D721Med (cell line): ENCODE results near the gene SLC16A12.

Experiments
- DNase-seq: peaks from one replicate; pipeline ENCODE4 v3.0.0; 2011; ENCODE audit warnings: low spot score; ENCODE audit not compliant: insufficient read length
- FAIRE-seq: peaks from 2 replicates; lab custom pipeline; 2011; peaks lifted over from hg19 to GRCh38; lab: Jason Lieb, UNC
- TF ChIP-seq, protein P1 (sequence below): IDR thresholded peaks from 2 replicates; pipeline ENCODE4 v1.5.1; 2012; ENCODE audit warnings: mild to moderate bottlenecking, control low read depth; ENCODE audit not compliant: insufficient read depth; ENCODE audit errors: missing control alignments

The SLC16A12 gene

DNA sequence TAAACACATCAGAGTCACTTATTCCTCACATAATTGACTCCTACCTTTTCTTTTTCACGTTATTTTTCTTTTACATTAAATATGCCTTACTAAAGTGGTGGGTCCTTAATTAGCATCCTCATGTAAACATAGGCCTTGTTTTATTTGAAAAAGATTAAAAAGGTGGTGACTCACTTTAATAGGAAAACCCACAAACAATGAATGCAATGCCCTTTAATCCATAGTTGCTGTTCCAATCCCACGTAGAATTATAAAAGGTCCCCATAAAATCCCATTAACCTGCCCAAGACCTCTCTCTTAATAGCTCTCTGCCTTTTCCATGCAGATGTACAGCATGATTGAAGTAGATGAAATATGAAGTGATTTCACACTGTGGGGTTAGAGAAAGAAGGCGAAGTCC lies 32.2 kb downstream of the SLC16A12 start:
- TF ChIP-seq, protein P1, sequence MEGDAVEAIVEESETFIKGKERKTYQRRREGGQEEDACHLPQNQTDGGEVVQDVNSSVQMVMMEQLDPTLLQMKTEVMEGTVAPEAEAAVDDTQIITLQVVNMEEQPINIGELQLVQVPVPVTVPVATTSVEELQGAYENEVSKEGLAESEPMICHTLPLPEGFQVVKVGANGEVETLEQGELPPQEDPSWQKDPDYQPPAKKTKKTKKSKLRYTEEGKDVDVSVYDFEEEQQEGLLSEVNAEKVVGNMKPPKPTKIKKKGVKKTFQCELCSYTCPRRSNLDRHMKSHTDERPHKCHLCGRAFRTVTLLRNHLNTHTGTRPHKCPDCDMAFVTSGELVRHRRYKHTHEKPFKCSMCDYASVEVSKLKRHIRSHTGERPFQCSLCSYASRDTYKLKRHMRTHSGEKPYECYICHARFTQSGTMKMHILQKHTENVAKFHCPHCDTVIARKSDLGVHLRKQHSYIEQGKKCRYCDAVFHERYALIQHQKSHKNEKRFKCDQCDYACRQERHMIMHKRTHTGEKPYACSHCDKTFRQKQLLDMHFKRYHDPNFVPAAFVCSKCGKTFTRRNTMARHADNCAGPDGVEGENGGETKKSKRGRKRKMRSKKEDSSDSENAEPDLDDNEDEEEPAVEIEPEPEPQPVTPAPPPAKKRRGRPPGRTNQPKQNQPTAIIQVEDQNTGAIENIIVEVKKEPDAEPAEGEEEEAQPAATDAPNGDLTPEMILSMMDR, result no peak
- FAIRE-seq (no peak), DNase-seq (no peak)

DNA sequence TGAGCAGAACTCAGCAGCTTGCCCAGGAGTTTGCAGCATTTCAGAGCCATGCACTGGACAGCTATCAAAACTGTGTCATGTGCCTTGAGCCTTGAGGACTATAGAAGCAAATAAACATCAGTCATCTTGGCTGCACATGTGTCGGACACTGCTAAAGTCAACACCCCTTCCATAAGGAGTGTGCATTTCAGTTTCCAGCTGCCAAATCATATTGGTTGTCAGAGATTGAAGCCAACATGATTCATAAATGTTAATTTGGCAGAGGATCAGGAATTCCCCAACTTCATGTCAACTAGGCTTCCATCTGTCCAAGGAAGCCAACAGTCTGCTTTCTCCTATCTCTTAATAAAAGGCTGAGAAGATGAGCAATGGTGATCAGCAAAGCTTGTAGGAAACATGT lies 32.8 kb downstream of the SLC16A12 start:
- DNase-seq (no peak), FAIRE-seq (no peak)
- TF ChIP-seq, protein P1, result no peak

DNA sequence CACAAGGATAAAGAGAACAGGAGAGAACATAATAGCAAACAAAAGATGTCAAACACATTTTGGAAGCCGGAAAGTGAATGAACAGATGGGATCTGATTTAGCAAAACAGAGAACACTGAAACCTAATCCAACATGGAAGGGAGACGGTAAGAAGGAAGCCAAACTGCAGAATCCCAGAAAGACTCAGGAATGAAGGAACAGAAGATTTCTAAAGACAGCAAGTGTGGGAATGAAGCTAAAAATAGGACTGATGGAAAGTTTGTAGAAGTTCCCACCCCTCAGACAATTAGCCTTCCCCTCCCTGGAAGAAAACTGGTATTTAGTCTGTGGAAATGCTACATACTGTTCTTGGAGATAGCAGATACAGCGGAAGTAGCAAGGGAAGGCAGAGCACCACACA lies 40.8 kb downstream of the SLC16A12 start:
- FAIRE-seq (no peak), DNase-seq (no peak)
- TF ChIP-seq, protein P1, result no peak

DNA sequence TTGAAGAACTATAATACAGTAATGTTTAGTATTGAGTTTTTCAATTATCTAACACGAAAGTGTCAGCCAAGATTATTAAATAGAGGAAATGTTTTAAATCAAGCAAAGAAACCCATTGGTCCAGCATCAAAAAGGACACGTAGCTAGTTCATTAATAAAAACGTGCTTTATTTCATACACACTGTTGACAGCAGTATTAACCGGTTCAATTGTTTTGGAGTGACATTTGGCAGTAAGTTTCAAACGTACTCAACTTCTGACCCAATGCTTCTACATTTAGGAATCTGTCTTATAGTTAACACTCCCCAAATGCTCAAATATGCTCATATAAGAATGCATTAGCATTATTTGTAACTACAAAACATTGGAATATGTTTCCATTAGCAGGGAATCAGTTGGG lies 41.3 kb downstream of the SLC16A12 start:
- FAIRE-seq, result no peak
- TF ChIP-seq, protein P1, result no peak
- no peak for DNase-seq

DNA sequence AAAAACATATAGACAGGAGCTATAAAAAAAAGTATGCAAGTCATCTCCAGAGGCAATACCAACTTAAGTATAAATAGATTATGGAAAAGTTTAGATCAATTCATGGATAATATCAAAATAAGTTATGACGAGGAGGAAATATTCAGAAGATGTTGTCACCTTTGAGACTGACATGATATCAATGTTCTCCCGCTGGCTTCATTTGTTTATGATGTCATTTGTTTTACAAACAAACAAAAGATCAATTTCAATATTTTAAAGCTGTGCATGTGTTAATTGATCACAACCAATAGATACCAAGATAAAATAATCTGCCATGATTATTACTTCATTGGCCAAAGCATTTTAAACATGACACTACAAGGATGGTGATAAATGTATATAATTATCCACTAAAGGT lies 43.5 kb downstream of the SLC16A12 start:
- no peak for DNase-seq
- TF ChIP-seq, protein P1, result no peak
- FAIRE-seq, result no peak

DNA sequence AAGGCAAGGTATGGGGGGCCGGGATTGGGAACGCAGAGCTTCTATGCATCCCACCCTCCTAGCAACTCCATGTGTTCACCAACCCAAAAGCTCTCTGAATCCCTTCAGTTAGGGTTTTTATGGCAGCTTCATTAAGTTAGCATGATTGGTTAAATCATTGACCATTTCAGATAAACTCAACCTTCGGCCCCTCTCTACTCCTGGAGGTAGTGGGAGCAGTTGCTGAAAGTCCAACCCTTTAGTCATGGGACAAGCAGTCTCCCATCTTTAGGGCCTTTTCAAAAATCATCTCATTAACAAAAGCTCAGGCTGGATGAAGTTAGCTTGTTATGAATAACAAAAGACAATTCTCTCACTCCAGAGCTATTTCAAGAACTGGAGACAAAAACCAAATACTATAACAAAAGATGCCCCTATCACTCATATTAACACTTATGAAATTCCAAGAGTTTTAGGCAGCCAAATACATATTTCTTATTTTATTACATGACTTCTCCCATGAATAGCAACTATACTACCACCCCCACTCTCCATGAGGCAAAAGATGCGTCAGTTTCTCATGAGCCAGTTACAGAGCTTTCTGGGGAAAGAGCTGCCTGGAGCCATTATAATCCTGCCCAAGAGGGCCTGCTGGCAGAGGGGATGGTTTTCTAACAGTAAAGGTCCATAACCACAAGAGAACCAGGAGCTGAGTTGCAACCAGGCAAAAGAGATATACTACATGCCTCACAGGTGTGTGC lies 44.6 kb downstream of the SLC16A12 start:
- DNase-seq (no peak), FAIRE-seq (no peak)
- TF ChIP-seq, protein P1, result no peak

DNA sequence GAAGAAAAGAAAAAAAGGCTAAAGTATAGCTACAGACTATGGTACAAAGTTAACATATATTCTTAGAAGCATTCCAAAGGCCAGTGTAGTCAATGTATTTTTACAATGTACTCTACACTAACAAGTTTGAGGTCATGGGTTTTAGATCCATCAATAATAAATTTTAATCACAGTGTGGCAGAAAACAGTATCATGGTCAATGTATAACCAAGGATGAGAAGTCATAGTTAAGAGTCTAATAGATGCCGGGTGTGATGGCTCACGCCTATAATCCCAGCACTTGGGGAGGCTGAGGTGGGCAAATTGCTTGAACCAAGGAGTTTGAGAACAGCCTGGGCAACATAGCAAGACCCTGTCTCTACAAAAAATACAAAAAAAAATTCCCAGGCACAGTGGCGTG lies 53.1 kb downstream of the SLC16A12 start:
- FAIRE-seq, result no peak
- DNase-seq, result no peak
- TF ChIP-seq, protein P1, result no peak
